NCI-H1436 (cell line): ENCODE results near the gene LRRTM4.
"Not testable (repeated sequence)": the region's sequence is repeated elsewhere in the genome, so short reads cannot be mapped to it uniquely, and the experiment has no call there.

Experiments
- DNase-seq: peaks from one replicate; lab custom pipeline; 2025; lab: John Stamatoyannopoulos, UW

Gene LRRTM4

DNA sequence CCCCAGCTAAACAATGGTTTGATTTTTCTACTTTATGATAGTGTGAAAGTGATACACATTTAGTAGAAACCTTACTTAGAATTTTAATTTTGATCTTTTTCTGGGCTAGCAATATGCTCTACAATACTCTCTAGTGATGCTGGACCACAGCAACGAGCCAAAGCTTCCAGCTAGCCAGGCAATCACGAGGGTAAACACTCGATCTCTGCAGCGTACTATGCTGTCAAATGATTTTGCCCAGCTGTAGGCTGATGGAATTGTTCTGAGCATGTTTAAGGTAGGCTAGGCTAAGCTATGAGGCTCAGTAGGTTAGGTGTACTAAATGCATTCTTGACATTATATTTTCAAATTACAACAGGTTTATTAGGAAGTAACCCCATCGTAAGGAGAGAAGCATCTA, 207.5 kb downstream of the LRRTM4 start:
- DNase-seq, result no peak

DNA sequence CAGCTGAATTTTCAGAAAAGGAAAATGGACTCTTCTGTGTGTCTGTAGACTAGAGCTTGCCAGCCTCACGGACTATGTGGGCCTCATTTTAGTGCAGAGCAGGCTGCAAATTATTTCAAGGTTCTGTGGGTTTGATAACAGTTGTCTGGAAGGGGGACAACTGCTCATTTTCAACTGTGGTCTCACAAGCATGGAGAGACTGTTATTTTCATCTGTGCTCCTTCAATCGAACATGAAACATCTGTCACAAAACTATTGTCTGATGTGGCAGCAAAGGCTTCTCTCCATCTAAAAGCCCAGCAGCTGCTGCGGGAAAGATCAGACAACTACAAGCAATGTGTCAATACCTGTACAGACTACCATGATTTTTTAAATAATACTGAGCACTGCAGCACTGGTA, 211.8 kb downstream of the LRRTM4 start:
- no peak for DNase-seq

DNA sequence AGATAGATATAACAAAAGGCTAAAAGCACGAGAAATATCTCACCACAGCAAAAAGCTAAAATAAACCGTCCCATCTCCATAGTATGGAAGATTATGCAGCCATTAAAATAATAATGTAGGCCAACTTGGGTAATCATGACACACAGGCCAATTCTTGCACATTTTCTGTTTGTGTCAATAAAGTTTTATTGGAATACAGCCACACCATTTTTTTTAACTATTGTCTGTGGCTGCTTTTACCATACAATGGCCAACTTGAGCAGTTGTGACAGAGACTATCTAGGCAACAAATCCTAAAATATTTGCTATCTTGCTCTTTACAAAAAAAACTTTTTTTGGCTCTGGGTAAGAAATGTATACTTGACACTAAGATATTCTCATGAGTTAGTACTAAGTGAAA, 212.5 kb downstream of the LRRTM4 start:
- no peak for DNase-seq

DNA sequence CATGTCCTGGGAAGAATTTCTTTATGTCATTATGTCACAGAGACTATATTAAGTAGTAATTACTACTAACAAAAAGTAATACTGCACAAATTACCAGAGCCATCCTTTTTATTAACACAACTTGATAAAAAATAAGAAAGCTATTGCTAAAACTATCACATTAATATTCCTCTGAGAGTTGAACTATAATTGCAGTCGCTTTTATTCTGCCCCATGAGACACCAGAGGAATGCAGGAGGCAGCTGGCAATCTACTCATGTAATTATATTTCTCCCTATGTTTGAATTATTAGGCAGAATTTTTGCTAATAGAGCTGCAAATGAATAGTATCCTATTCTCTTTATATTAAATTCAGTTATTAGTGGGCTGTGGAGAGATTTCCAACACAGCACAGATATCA, 220.7 kb downstream of the LRRTM4 start:
- DNase-seq, result no peak

DNA sequence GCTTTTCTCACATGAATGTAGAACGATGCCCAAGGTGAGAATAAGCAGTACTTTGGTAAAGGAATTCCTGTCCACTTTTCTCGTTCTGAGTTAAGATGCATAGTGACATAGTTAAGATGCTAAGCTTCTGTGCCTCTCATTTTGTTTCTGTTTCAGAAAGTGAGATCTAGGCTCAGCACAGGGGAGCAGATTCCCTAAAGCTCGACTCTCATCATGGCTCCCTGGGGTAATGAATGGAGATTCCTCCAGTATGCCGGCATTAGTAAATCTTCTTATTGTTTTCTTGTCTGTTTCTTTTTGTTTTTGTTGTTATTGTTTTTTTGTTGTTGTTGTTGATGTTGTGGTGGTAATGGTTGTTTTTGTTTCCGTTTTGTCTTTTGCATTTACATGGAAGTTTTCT, 225.4 kb downstream of the LRRTM4 start:
- no peak for DNase-seq

DNA sequence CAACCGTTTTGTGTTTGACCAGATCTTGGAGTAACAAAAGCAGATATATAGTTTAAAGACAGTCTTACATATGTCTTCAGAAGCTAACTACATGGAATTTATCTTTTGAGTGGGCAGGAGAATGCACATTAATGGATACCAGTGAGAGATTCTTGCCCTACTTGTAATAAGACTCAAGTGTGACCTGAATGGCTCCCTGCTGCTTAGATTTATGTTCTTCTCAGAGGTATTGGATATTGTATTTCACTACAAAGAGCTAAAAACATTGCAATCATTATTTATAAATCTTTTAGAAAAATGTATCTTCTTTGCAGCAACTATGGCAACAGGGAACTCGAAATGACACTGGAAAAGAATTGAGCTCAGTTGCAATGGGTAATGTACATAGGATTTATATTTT, 227.7 kb downstream of the LRRTM4 start:
- no peak for DNase-seq

DNA sequence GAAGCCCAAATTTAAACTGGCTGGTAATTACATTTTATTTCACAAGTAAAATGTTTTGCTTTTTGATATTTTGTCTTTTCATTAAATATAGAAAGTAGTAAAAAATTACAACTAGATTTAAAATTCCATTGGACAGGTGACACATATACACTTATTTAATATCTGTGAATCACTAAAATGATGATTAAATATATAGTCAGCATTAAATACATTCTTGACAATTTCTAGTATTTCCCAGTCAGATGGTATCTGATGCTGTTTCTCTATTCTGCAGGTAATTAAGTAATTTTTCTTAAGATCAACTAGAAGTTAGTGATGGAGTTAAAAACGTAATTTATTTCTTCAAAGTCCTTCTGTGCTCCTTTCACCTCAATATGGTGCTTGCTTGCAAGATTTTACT, 237.8 kb downstream of the LRRTM4 start:
- no peak for DNase-seq

DNA sequence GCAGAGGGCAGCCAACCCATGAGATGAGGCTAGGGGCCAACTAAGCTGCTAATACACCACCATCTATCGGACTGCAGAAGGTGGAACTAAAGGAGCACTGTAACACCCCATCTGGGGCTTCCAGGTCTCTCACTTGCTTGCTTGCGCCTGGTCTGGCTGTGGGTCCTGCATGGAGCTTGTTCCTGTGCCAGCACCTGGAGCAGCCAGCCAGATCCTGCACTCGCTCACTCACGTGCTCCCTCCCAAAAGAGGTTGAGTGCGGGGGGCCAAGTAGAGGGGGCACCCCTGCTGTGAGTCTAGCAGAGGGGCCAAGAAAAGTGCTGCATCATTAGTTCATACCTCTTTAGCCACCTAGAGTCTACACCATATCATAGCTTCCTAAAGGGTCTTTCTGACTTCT, 250.9 kb downstream of the LRRTM4 start:
- no peak for DNase-seq

DNA sequence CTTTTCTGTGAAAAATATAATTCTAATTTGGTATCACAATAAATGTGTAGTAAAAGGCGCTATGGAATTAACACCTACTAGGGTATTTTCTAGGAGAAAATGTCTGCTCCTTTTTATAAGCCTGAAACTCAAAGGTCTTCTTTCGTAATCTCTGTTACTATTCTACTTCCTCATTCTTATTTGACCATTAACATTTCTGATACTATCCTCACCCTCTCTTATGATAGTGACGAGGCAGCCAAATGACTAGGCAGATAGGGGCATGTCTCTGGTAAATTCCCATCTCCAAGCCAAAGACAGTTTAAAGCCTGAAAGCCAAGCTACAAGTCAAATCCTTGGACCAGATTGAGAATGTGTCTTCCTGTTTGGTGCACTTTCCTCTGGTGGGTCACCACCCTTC, 251.7 kb downstream of the LRRTM4 start:
- no peak for DNase-seq

DNA sequence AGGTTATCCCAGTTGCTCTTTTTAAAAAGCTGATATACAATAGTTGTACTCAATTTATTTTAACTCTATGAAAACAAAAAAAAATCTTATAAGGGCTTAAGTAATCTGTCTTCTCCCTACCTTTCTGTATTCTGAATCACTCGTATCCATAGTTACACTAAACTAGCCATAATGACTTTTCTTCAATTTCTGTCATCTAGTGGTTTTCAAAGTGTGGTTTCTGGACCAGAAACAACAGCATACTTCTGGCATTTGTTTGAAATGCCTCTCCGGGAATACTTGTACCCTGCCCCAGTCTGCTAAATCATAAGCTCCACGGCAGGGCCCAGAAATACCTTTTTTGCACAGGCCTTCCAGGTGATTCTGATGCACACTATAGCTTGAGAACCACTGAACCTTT, 253.6 kb downstream of the LRRTM4 start:
- no peak for DNase-seq

DNA sequence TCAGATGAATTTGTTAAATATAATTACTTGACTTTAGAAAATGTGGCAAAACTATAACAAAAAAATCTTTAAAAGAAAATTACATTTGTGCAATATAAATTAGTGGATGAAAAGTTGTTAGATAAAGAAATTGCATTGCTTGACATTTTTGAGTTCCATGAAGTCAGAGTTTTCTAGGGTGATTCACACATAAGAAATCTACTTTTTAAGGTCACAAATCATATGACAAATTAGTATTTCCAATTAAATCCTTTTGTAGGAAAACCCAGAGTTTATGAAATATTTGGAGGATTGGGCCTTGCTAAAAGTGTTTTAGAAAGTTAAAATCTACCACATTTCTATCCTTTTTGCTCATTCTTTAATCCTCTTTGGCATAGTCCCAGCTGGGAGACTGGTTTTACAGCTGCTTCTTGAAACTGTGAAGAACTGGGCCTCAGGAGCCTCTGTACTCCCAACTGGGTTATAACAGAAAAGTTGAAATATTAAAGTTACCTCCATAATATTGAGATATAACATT, 289.2 kb downstream of the LRRTM4 start:
- no peak for DNase-seq

DNA sequence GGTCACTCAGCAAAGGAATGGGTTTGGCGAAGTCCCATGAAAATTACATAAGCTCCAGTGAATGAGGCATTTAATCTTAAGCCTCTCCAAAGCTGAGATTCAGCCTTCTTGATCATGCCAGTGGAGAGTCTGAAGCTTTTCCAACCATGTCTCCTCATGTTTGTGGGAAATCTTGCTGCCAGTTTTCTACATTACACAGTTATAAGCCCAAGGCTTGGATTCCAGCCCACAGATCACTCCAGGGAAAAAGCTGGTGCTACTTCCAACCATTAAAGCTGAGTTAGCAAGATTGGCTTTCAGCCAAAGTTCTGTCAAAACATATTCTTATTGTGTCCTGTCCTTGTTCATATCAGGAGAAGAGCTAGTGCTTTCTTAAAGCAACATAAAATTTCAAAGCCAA, 293.8 kb downstream of the LRRTM4 start:
- DNase-seq, result no peak

DNA sequence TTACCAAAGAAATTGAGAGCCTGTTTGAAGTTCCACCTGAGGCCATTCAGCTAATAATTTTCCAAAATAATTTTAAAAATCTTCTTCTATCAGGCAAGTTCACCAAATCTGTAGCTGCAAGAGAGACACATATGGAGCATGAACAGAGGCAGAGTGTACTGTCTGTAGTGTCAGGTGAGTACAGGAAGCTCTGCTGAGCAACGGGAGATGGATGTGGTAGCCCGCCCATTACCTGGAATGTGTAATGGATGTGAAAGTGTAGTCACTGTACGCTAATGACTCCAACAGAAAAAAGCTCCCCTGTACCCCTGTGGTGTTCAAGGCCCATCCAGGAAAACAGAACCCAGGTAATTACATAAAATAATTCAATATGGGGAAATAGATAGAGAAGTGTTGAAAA, 311.5 kb downstream of the LRRTM4 start:
- DNase-seq, result no peak

DNA sequence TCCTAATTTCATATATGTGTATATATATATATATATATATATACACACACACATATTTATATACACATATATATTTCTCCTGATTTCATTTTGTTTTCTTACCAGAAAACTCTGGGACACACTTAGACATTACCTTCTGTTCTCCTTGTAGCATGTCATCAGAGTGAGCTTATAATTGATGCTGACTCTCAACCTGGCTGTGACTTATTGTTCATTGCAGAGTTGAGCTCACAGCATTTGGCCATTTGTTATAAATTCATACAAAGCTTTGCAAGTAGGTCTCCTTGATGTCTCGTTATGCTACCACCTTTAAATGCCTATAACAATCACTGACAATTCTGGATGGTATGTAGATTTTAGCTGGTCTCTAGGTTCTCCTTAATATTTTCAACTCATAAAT, 314.8 kb downstream of the LRRTM4 start:
- DNase-seq, result no peak

DNA sequence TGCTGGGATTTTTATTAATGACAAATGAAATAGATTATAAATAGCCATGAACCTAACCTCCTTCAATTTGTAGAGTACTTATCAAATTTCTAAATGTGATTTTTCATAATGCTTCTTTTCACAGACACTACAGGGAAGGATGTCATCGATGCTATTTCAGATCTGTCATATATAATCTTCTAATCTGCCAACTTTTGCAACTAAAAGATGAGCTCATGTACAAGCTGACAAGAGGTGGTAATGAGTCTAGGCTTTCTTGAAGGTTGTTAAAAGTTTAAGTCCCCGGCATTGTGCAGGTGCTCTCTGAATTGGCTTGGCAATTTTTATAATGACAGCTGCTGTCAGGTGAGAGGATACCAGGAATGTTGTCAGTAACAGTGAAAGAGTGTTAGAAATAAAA, 320.4 kb downstream of the LRRTM4 start:
- no peak for DNase-seq

DNA sequence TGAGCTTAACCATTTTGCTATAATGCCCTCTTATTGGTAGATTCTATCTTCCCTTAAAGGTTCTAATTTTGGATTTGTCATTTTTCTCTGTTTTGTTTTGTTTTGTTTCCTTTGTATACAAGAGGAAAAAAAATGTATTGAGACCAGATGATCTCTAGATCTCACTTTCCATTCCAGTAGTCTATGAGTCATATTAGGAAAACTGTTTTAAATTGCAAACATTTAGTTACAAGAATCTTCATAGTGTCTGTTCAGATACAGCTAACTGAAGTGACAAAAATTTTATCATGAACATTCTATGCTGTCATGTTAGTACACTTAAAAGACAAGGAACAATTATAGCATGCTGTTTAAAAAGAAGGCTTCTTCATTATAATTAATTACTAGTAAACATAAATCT, 322.8 kb downstream of the LRRTM4 start:
- DNase-seq, result no peak

DNA sequence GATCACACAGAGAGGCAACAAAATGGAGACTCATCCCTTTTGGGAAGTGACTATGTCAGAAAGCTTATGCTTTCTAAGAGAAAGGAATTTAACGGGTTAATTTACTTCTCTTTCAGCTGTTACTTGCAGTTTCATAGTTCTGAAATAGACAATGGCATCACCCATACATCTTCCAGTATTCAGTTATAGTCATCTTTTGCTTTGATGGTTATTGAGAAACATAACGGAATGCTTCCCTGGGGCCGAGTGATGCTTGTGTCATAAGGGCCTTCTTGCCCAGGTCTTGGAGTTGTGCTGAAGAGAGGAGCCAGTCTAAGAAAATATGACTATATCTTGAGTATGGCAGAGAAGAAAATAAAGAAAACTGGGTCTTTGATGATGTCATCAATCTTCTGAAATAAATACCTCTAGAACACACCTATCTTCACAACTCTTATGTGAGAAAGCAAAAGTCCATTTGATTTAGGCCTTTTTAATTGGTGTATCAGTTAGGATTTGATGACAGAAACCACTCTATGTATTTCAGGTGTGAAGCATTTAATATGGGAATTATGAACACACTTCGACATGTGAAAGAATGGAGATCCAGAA, 328.2 kb downstream of the LRRTM4 start:
- no peak for DNase-seq

DNA sequence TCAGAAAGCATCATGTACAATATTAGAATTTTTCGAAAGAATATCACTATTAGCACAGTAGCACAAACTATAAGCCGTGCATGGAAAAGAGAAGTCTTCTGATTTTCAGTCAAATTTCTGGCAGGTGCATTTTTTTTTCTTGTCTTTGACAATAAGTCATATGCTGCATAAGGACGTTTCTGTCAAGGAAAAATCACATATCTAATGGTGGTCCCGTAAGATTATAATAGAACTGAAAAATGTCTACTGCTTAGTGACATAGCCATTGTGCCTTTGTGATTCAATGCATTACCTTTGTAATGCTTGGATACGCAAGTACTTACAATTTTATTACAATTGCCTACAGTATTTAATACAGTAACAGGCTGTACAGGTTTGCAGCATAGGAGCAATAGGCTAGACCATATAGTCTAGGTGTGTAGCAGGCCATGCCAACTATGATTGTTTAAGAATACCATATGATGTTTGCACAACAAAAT, 329.3 kb downstream of the LRRTM4 start:
- DNase-seq, result no peak

DNA sequence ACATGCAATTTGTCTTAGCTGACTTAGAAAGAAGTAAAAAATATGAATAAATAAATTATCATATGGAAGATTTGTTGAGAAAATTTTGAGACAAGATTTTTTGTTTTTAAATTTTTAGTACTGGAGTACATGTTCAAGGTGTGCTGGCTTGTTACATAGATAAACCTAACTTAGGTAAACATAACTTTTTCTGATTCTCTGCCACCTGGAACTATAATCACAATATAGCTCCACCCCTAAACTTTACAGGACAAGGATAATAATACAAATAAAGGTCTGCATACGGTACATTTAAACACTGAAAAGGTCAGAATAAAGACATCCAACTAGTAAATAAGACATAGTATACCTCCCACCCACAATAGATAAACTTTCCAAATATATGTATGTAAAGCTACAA, 330.5 kb downstream of the LRRTM4 start:
- no peak for DNase-seq

DNA sequence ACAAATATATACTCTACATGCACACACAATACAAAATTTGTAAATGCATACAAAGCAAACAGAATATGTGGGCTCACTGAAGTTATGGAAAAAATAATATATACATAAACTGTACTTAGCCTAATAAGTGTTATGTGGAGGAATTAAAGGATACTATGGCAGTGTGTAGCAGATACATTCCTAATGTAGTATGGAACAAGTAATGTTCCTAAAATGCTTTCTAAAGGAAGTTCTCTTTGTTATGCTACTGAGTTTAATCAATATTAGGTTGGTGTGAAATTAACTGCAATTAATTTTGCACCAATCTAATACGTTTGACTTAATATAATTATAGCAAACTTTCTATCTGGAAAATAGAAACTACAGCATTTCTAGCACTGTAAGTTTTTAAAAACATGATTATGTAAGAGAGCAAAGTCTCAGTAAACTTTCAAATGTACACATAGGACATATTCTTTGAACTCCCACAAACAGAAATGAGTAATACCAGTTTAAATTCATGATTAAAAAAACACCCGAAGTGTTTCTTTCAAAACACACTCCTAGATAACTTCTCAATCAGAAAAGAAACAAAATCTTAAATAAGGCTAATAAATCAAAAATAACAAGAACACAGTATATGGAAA, 331.3 kb downstream of the LRRTM4 start:
- no peak for DNase-seq

DNA sequence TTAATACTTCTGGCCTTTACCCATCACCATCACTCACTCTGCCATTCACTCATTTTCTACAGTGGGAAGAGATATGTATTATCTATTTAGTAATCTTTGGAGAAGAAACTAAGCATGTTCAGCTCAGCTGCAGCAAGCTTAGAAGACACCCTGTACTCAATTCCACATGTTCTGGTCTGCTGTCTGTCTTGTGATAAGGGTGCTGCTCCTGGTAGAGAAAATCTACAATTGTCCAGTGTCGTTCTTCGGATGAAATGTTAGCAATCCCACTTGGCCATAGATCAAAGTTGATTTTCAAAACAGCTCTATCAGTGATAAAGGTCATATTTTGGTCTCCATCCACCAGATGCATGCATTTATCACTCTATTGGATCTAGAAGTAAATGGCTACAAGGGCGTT, 337.1 kb downstream of the LRRTM4 start:
- DNase-seq, result no peak

DNA sequence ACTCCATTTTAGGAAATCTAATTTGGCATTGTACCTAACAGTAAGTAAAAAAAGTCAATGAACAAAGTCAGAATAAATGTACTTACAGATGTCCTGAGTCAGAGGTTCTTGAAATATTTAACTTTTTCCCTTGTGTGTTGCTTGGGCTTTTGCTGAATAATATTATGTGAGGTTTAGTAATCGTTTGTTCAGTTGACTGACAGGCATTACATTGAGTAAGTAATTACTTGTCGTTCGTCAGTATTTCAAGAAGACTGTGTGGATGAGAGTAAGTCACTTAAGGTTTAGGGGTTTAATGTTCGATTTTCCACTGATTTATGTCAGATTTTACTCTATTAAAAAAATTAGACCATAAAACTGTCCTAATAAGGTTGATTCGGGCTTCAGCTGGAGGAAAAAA, 342.9 kb downstream of the LRRTM4 start:
- no peak for DNase-seq

DNA sequence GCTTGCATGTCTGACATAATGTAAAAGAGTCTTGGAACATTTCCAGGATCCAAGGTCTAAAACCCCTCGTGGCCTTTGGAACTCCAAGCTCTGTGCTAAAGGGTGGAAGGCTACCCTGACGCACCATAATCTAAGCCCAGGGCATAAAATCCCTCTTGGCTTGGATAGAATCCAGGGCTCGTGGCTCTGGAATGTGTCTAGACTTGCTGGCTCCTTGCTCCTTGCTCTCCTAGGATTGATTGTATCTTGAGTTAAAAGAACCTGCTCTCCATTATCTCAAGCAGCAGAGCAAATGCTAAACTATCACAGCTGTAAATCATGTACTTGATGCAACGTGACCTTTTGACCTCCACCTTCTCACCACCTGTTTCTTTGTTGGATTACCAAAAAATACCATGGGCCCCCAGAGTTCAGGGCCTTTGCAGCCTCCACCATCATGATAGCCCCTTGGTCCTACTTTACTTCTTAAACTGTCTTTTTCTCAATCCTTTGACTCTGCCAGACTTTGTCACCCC, 346.9 kb downstream of the LRRTM4 start:
- not testable (repeated sequence) for DNase-seq

DNA sequence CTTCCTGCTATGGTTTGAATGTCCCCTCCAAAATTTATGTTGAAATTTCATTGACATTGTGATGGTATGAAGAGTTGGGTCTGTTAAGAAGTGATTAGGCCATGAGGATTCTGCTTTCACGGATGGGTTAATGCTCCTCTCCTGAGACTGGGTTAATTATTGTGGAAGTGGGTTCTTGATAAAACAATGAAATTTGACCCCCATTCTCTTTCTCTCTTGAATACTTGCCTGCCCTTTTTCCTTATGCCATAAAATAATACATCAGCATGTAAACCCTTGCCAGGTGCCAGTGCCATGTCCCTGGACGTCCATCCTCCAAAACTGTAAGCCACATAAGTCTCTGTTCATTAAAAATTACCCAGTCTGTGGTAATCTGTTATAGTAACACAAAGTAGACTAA, 352.8 kb downstream of the LRRTM4 start:
- no peak for DNase-seq
